Stimulated activated naive CD8-positive, alpha-beta T cell treated with anti-CD3 and anti-CD28 coated beads, Interleukin-15, amount 100 ng/mL, for 72 hours (primary cell): Measurements from ENCODE around the gene NDUFB8.

ENCODE experiments used
- ATAC-seq: fragments of 150-1000 bp; cut with Tn5 transposase; 2 replicates; pipeline ENCODE4 v1.10.0; 2021; ENCODE audit warnings: mild to moderate bottlenecking, moderate library complexity
- DNase-seq, 2 donors: peaks; one replicate each; pipeline ENCODE4 v3.0.0; 2021 to 2022
- H3K27ac Mint-ChIP-seq, 2 donors: one replicate each; pipeline ENCODE4 v1.8.0; 2022; ENCODE audit warnings: mild to moderate bottlenecking in 2 of 2, mixed read lengths in 2 of 2, moderate library complexity in 2 of 2
- H3K27me3 Mint-ChIP-seq: one replicate; pipeline ENCODE4 v1.8.0; 2022; ENCODE audit warnings: mixed read lengths
- H3K4me1 Mint-ChIP-seq: one replicate; pipeline ENCODE4 v1.8.0; 2022; ENCODE audit warnings: mild to moderate bottlenecking, mixed read lengths
- H3K4me3 Mint-ChIP-seq, 2 donors: one replicate each; pipeline ENCODE4 v1.8.0; 2022; ENCODE audit warnings: mild to moderate bottlenecking in 2 of 2, mixed read lengths in 2 of 2, moderate library complexity in 1 of 2
- H3K9me3 Mint-ChIP-seq, 2 donors: one replicate each; pipeline ENCODE4 v1.8.0; 2022; ENCODE audit warnings: mixed read lengths in 2 of 2

Gene NDUFB8

DNA sequence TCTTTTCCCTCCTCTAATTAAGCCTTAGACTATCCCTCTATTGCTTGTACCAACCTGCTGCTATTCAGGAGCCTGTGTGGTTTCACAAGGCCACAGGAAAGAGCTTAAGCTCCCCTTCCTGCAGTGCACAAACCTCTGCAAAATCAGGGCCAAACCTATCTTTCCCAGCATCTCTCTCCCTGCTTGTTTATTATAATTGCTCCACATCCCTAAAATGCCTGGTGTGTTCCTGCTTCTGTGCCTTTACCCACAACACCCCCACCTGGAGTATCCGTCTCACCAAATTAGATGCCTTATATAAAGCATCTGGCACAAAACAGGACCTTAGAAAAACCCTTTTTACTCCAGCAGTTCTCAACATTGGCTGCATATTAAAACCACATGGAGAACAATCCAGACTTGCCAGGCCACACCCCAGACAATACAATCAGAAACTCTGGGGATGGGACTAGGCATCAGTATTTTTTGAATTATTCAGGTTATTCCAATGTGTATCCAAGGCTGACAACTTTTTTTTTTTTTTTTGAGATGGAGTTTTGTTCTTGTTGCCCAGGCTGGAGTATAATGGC is 26.7 kb downstream of the NDUFB8 start:
- no peak for ATAC-seq
- Mint-ChIP-seq H3K27ac (peak overlapping the region in 1 of 2 donors; percentile 15), H3K4me1 (peaks cover 62% of the 10 kb centered on the region), H3K27me3 (no peaks in the 10 kb centered on the region), H3K9me3 (no peaks in the 10 kb centered on the region), H3K4me3 (no peak overlapping the region)
- no peak for DNase-seq

DNA sequence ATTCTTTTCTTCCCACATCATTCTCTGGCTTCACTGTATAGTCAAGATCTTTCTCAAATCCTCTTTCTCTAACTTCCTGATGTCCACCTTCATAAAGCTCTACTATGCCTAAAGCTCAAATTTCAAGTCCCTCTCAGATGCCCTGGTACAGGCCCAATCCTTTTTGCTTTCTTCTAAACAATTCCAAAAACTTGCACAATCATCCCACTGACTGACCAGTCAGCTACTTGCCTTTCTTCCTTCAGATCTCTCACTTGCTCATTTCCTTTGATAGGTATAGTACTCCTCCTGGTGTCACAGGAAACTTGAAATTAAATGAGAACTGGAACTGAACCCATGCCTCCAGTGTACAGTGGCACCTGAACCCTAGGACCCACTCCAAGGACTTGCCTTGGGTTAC is 28.2 kb downstream of the NDUFB8 start:
- Mint-ChIP-seq H3K4me3 (no peak overlapping the region), H3K4me1 (peaks cover 62% of the 10 kb centered on the region), H3K27me3 (no peaks in the 10 kb centered on the region), H3K27ac (peak overlapping the region in 1 of 2 donors; percentile 3), H3K9me3 (no peaks in the 10 kb centered on the region)
- DNase-seq, result no peak
- no peak for ATAC-seq

DNA sequence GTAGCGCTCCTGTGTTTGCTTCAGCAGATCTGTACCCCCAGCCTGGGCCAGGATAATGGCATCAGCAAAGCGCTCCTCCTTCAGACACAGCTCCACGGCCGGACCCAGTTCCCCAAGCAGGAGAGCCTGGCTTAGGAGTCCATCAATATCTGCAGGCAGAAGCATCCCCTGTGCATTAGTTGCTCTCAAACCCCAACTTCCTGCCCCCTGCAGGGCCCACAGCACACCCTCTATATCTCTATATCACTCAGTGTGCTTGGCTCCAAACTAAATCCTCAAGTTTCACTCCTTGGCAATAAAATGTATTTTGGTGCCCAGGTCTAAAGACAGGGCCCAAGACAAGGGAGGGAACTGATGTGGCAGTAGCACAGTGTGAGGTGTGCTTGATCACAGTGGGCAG is 31.6 kb downstream of the NDUFB8 start:
- no peaks in the 10 kb centered on the region for H3K27me3 Mint-ChIP-seq
- no peak overlapping the region for H3K27ac Mint-ChIP-seq
- H3K4me3 Mint-ChIP-seq, result no peak overlapping the region
- peak; percentile 62 for ATAC-seq
- no peaks in the 10 kb centered on the region for H3K9me3 Mint-ChIP-seq
- DNase-seq, result no peak
- H3K4me1 Mint-ChIP-seq, result peaks cover 51% of the 10 kb centered on the region

DNA sequence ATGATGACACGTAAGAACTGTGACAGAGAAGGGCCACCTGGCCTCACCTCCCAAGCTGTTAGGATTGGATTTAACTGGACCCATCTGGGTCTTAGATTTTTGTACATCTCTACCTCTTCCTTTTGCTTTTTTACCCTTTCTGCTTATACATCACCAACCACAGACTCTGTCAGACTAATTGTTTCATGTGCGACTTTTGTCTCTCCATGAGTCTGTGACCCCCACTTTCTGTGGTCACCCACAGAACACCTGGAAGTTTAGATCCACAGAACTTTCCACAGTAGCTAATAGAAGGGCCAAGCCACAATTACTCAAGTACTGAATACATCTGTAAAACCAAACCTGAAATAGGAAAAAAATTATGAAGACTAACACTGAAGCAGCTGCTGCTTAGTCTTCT is 33.1 kb downstream of the NDUFB8 start:
- peak overlapping the region in 1 of 2 donors; percentile 13 for H3K4me3 Mint-ChIP-seq
- peaks cover 44% of the 10 kb centered on the region for H3K4me1 Mint-ChIP-seq
- H3K27me3 Mint-ChIP-seq, result no peaks in the 10 kb centered on the region
- DNase-seq (peak in 1 of 2 donors; percentile 21), ATAC-seq (peak; percentile 74)
- no peaks in the 10 kb centered on the region for H3K9me3 Mint-ChIP-seq
- H3K27ac Mint-ChIP-seq, result no peak overlapping the region

DNA sequence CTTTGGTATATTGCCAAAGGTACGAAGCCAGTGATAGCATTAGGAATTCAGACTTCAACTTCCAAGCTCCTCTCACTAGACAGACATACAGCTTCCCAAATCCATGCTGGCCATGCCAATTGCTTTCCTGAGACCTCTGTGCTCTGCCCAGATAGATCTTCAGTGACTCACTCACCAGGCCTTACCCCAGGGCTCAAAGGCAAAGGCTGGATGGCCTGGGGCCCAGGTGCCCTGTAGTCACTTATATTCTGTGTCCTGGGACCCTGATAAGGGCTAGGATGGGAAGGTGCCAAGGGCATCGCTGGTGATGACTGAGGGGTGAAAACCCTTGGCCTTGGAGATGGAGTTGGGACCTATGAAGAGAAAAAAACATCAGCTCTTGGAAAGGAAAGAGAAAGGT is 39.1 kb downstream of the NDUFB8 start:
- no peak for DNase-seq
- H3K27ac Mint-ChIP-seq, result peak overlapping the region in 1 of 2 donors; percentile 49
- H3K4me3 Mint-ChIP-seq, result no peak overlapping the region
- no peaks in the 10 kb centered on the region for H3K27me3 Mint-ChIP-seq
- ATAC-seq, result no peak
- no peaks in the 10 kb centered on the region for H3K9me3 Mint-ChIP-seq
- peaks cover under 1% of the 10 kb centered on the region for H3K4me1 Mint-ChIP-seq

DNA sequence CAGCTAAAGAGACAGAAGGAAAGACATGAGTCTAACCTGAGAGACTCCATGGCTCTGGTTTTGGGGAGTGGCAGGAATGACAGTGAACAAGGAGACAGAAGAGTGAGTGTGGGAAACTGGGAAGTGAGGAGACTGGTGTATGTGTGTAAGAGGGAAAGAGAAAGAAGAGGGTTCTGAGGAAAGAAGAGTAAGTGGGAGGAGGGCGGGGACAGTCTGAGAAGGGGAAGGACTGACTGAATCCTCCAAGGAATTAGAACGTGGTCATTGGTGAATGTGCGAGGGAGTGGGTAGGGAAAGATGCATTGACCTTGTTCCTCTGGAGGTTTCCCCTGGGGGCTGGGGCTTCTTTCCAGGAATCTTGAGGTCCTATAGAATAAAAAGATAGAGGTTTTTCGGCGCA is 40.3 kb downstream of the NDUFB8 start:
- Mint-ChIP-seq H3K27ac (no peak overlapping the region), H3K27me3 (no peaks in the 10 kb centered on the region), H3K4me3 (no peak overlapping the region), H3K4me1 (no peaks in the 10 kb centered on the region), H3K9me3 (no peaks in the 10 kb centered on the region)
- no peak for ATAC-seq
- DNase-seq, result no peak

DNA sequence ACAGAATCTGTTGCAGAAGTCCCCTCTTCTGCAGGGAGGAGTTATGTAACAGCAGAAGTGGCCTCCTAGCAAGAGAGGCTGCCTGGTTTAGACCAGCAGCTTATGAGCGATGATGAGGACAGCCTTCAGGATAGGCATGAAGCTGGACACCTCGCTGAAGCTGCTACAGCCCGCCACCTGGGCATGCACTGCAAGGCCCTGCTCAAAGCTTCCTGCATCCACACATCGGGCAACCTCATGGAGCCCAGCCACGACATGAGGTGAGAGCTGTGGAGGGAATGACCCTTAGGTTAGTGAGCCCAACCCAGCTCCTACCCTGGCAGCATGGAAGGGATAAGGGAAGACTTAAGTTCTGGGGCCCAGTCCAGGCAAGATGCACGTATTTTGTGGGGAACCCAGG is 42.1 kb downstream of the NDUFB8 start:
- Mint-ChIP-seq H3K27me3 (no peaks in the 10 kb centered on the region), H3K4me1 (peaks cover 13% of the 10 kb centered on the region), H3K4me3 (no peak overlapping the region), H3K9me3 (no peaks in the 10 kb centered on the region), H3K27ac (no peak overlapping the region)
- no peak for ATAC-seq
- DNase-seq, result no peak

DNA sequence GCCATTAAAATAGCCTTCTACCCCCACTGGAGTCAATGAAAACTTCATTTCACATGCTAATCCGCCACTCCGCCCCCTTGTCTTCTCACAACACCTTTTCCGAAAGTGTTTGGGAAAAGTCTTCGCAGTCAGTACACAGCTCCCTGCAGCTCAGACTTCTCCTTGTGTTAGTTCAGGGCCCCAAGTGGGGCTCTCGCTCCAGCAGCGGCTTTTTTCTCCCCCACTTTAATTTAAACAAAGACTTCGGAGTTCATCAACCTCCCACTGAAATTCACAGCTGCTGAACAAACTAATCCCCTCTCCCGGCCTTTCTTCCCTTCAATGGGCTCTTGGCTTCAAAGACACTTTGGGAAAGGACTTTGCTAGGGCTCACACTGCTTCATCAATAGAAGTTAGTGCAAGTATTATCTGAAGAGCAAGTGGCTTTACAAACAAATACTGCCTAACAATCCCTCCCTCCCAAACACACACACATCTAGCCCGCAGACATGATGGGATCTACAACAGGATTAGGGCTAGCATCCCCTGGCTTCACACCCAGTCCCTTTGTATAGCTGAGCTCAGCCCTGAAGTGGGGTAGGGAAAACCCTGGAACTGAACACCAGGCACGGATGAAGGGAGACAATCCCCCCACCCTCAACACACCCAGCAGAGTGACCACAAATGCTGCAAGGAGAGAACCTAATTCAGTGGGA is 43.7 kb downstream of the NDUFB8 start:
- H3K4me3 Mint-ChIP-seq, result no peak overlapping the region
- H3K27me3 Mint-ChIP-seq, result peaks cover 8% of the 10 kb centered on the region
- H3K9me3 Mint-ChIP-seq, result no peaks in the 10 kb centered on the region
- no peak for ATAC-seq
- peaks cover 25% of the 10 kb centered on the region for H3K4me1 Mint-ChIP-seq
- DNase-seq, result no peak
- H3K27ac Mint-ChIP-seq, result peak overlapping the region; percentile 52 to 75

DNA sequence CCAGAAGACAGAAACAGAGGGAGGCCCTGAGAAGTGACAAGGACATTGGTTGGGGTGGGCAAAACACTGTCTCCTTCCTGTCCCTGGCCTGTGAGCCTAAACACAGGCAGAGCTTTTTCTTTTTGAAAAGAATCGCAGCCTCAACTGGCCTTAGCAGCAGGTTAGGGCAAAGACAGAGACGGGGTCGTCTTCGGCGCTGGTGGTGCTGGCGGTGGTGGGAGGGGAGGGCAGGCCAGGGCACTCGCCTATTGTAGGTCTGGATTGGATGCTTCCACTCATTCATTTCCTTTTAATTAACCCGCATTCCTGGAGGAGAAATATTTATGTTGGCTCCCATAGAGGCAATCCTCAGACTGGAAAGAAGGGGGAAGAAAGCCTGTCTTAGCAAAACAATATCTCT is 44.3 kb downstream of the NDUFB8 start:
- Mint-ChIP-seq H3K4me1 (peaks cover 25% of the 10 kb centered on the region), H3K27ac (no peak overlapping the region), H3K4me3 (no peak overlapping the region), H3K27me3 (peaks cover 13% of the 10 kb centered on the region), H3K9me3 (no peaks in the 10 kb centered on the region)
- DNase-seq (no peak), ATAC-seq (no peak)

DNA sequence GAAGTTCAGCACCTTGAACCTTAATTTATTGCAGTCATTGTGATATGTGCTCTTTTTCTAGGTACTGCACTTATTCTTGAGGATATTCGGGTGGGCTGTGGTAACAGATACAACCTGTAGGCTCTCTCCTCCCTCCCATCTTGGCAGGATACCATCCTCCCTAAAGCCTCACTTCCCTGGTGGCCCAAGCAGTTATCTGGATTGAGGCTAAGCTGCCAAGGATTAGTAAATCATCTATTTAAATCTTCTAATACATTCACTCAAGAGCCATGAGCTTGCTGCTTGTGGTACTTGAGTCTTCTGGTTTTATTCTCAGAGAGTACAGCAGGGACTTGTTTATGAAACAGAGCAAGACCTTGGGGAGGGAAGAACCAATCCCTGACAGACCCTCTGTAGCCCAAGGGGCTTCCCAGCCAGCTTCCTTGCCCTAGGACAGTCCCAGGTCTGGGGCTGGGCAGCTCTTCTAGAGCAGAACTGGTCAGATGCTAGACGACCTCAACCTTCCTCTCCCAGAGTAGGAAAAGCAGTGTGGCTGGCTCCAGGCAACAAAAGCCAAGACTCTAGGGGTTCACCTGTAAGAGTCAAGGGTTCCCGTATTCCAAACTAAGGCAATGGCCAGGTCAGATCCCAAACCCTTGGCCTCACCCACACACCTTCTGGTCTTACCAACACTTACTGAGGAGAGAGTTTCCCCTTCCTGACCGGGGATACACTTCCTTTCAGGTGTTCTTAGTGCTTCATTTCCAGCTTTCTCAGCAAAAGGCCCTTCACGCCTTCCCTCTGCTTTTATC is 45.6 kb downstream of the NDUFB8 start:
- H3K9me3 Mint-ChIP-seq, result no peaks in the 10 kb centered on the region
- ATAC-seq (no peak), DNase-seq (no peak)
- peaks cover 25% of the 10 kb centered on the region for H3K4me1 Mint-ChIP-seq
- H3K27ac Mint-ChIP-seq, result no peak overlapping the region
- H3K4me3 Mint-ChIP-seq, result no peak overlapping the region
- peaks cover 26% of the 10 kb centered on the region for H3K27me3 Mint-ChIP-seq

DNA sequence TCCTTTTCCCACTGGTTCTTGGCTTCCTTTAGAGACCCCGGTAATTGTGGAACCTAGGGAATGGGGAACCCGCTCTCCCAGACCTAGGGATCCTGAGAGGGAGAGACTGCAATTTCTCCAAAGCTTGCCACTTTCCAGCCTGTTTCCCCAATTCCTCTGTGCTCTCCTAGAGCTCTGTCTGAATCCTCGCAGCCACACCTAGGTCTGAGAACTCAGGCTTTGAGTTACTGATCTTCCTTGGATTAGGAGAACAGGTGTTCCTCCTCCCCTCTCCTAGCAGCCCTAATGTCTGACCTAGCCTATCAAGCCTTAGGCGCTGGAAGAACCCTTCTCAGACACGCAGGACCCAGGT is 46.9 kb downstream of the NDUFB8 start:
- peaks cover 29% of the 10 kb centered on the region for H3K27me3 Mint-ChIP-seq
- no peak overlapping the region for H3K27ac Mint-ChIP-seq
- peak overlapping the region; percentile 84 to 87 for H3K4me3 Mint-ChIP-seq
- H3K4me1 Mint-ChIP-seq, result peaks cover 25% of the 10 kb centered on the region
- ATAC-seq (peak; percentile 1), DNase-seq (no peak)
- no peaks in the 10 kb centered on the region for H3K9me3 Mint-ChIP-seq

DNA sequence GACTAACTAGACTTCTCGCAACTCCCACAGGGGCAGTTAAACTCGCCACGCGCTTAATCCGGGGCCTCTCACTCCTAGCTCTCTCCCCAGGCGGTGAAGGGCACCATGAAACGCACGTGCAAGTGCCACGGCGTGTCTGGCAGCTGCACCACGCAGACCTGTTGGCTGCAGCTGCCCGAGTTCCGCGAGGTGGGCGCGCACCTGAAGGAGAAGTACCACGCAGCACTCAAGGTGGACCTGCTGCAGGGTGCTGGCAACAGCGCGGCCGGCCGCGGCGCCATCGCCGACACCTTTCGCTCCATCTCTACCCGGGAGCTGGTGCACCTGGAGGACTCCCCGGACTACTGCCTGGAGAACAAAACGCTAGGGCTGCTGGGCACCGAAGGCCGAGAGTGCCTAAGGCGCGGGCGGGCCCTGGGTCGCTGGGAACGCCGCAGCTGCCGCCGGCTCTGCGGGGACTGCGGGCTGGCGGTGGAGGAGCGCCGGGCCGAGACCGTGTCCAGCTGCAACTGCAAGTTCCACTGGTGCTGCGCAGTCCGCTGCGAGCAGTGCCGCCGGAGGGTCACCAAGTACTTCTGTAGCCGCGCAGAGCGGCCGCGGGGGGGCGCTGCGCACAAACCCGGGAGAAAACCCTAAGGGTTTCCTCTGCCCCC is 47.4 kb downstream of the NDUFB8 start:
- DNase-seq, result peak; percentile 66 to 71
- Mint-ChIP-seq H3K4me3 (peak overlapping the region; percentile 84 to 87), H3K9me3 (no peaks in the 10 kb centered on the region), H3K27ac (peak overlapping the region in 1 of 2 donors; percentile 57), H3K4me1 (peaks cover 25% of the 10 kb centered on the region), H3K27me3 (peaks cover 29% of the 10 kb centered on the region)
- ATAC-seq, result peak; percentile 78

DNA sequence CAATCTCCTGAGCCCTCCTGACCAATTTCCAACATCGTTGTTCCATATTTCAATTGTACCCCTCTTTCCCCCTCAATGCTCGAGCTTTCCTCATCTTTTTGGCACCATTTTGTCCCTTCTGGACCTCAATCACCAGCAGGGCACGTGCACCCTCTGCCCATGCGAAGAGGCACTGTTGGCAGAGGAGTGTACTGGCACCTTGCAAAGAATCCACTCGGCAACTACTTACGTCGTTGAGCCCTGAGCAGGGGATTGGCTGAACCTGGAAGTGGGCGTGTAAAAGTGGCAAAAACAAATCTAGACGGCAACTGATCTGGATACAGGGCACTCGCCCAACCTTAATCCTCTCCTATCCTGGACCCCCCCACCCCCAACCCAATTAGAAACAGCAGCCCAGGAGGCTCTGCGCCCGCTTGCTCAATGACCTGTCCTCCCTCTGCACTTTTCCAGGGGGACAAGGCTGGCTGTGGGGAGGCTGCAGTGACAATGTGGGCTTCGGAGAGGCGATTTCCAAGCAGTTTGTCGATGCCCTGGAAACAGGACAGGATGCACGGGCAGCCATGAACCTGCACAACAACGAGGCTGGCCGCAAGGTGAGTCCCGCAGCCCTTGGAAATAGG is 48.1 kb downstream of the NDUFB8 start:
- Mint-ChIP-seq H3K4me1 (peaks cover 25% of the 10 kb centered on the region), H3K27me3 (peaks cover 29% of the 10 kb centered on the region), H3K27ac (no peak overlapping the region), H3K4me3 (peak overlapping the region; percentile 84 to 87), H3K9me3 (no peaks in the 10 kb centered on the region)
- ATAC-seq (peak; percentile 97), DNase-seq (peak; percentile 92)

DNA sequence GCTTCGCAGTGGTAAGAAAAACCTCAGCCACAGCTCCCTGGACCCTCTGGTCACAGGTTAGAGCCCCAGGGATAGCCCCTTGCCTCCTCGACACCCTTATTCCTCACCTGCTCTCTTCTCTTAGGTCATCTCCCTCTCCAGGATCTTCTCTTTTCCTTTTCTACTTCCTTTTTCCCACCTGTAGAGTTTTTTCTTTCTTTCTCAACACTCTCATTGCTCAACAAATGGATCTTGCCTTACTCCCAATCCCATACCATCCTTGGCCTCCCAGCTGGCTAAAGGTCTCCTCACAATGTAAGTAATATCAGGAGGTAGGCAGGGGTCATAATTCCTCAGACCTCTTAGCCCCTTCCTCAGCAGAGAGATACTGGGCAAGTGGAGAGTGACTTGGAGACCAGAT is 49.7 kb downstream of the NDUFB8 start:
- DNase-seq (no peak), ATAC-seq (no peak)
- Mint-ChIP-seq H3K4me1 (peaks cover 25% of the 10 kb centered on the region), H3K27ac (peak overlapping the region in 1 of 2 donors; percentile 49), H3K4me3 (no peak overlapping the region), H3K27me3 (peaks cover 29% of the 10 kb centered on the region), H3K9me3 (no peaks in the 10 kb centered on the region)

DNA sequence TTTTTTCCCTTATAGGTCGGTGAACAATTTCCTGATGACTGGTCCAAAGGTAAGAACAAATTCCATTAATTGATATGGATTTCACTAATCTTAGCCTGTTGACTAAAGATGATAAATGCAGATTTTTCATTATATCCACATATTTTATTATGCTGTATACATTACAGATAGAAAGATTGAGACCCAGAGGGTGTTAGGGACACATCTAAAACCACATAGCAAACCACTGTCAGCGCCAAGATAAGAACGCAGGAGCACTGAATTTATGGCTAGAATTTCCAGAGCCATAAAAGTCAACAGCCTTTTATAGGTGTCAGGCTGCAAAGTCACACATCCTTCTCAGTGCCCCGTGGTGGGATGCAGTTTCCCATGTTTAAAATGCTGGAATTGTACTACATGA is 50.6 kb downstream of the NDUFB8 start:
- Mint-ChIP-seq H3K27me3 (peaks cover 29% of the 10 kb centered on the region), H3K4me3 (no peak overlapping the region), H3K4me1 (peaks cover 25% of the 10 kb centered on the region), H3K27ac (no peak overlapping the region), H3K9me3 (no peaks in the 10 kb centered on the region)
- DNase-seq (no peak), ATAC-seq (no peak)
